GM13976 (cell line): Measurements from ENCODE around the gene ROBO3.

Experiments used
- DNase-seq: peaks from one replicate; pipeline ENCODE4 v3.0.0; 2012; ENCODE audit warnings: low spot score
- in situ Hi-C: fragments of 300-500 bp; cut with MboI; formaldehyde crosslinking; loops from one replicate; pipeline ENCODE4 v1.12.0; 2022; ENCODE audit warnings: low sequenced_read_pairs, mixed read lengths, inconsistent platforms; ENCODE audit not compliant: unreplicated experiment
- TF ChIP-seq, protein P1 (sequence below): IDR thresholded peaks from 2 replicates; pipeline ENCODE4 v1.5.1; 2012; ENCODE audit warnings: borderline replicate concordance, mild to moderate bottlenecking; ENCODE audit not compliant: insufficient read depth; ENCODE audit errors: extremely low read depth, missing control alignments, control extremely low read depth

ROBO3 gene

DNA sequence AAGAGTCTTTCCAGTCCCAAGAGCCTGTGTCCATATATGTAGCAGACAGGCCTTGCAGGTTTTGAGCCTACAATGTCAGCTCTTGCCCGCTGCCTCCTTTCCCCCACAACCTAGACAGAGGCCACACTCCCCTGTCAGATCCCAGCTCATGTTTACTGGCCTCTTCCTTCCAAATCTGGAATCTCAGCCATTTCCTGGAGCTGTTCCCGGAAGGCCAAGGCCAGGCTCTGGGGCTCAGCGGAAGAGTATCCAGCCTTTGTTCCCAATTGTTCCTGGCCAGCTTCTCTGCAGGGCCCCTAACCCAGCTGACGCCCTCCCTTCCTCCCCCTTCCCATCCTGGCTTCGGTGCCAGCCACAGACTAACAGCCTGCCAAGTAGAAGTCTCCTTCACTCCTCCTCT lies 33.5 kb downstream of the ROBO3 start:
- in situ Hi-C loops, result no loop called here
- DNase-seq, result no peak
- TF ChIP-seq, protein P1, sequence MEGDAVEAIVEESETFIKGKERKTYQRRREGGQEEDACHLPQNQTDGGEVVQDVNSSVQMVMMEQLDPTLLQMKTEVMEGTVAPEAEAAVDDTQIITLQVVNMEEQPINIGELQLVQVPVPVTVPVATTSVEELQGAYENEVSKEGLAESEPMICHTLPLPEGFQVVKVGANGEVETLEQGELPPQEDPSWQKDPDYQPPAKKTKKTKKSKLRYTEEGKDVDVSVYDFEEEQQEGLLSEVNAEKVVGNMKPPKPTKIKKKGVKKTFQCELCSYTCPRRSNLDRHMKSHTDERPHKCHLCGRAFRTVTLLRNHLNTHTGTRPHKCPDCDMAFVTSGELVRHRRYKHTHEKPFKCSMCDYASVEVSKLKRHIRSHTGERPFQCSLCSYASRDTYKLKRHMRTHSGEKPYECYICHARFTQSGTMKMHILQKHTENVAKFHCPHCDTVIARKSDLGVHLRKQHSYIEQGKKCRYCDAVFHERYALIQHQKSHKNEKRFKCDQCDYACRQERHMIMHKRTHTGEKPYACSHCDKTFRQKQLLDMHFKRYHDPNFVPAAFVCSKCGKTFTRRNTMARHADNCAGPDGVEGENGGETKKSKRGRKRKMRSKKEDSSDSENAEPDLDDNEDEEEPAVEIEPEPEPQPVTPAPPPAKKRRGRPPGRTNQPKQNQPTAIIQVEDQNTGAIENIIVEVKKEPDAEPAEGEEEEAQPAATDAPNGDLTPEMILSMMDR, result no peak

DNA sequence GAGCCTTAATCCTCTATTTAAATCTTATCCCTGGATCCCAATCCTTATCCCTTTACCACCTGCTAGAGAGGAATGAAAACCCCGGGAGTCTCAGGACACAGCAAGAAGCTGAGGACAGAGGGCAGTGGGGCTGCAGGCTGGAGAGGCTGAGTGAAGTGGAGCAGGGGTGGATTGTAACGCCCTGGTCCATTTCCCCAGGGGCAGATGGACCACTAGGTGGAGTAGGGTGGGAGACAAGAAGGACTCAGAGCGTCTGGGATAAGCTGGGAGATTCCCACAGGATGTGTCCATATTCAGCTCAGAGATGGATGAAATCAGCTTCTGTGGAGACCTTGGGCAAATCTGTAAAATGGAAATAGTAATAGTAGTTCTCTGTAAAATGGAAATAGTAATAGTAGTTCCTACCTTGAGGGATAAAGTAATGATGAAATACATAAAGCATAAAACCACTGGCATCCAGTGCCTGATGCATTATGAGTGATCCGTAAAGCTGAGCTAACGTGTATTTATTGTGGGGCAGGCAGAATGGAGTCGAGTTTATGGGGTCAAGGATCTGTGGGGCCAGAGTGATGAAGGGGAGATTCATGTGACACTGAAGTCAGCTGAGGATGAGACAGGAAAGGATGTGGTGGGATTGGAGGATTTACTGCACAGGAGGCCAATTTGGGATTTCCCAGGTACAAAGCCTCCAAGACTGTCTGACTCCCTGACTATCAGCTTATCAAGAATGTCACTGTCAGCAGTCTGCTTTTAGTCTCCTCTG lies 34.3 kb downstream of the ROBO3 start:
- DNase-seq, result no peak
- in situ Hi-C loops, result no loop called here

DNA sequence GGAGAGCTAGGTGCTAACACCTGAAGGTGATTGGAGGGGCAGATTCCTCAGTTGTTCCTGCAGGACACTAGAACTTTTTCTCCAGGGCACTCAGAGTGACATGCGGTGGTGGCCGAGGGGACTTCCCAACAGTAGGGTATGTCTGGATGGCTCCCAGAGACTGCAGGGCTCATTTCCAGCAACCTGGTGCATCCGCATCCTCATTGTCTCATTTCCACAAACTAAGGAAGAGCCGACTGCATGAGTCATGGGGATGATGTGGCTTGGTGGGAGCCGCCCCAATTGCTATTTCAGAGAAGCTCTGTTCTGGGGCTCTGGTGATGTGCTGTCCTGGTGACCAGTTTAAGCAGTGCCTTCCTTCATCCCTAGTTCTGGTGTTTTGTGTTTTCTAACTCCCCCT lies 35.2 kb downstream of the ROBO3 start:
- DNase-seq, result no peak
- TF ChIP-seq, protein P1, result no peak
- in situ Hi-C loops, result no loop called here

More for the DNA sequence above, 34.3 kb downstream of the ROBO3 start:
- TF ChIP-seq, protein P1, result no peak

DNA sequence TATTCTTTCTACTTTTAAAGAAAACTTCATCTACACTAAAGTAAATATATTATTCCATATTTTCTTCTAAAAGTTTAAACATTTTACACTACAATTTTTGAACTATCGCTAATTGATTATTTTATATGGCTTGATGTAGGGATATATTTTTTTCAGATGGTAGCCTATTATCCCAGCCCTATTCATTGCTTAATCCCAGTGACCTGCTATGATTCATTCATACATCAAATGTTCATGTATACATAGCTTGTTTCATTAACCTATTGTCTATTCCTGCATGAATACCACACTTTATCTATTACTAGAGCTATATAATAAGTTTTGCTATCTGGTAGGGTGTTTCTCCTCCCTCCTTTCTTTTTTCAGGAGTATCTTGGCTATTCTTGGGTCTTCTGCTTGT lies 37.4 kb downstream of the ROBO3 start:
- TF ChIP-seq, protein P1, result no peak
- in situ Hi-C loops, result no loop called here
- DNase-seq, result no peak

DNA sequence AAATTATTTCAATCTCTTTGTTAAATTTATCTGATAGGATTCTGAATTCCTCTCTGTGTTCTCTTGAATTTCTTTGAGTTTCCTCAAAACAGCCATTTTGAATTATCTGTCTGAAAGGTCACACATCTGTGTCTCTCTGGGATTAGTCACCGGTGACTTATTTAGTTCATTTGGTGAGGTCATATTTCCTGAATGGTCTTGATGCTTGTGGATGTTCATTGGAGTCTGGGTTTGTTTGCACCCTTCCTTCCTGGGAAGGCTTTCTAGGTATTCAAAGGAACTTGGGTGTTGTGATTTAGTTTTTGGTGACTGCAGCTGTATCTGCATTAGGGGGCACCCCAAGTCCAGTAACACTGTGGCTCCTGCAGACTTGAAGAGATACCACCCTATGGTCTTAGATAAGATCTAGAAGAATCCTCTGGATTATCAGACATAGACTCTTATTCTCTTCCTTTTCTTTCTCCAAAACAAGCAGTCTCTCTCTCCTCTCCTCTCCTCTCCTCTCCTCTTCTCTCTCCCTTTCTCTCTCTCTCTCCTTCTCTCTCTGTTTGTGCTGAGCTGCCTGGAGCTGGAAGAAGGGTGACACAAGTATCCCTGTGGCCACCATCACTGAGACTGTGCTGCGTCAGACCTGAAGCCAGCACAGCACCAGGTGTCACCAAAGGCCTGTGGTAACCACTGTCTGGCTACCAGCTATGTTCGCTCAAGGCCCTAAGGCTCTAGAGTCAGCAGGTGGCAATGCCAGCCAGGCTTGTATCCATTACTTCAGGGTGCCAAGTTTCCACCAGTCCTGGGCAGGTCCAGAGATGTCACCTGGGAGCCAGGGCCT lies 50.5 kb downstream of the ROBO3 start:
- in situ Hi-C loops, result no loop called here
- no peak for DNase-seq
- TF ChIP-seq, protein P1, result no peak

DNA sequence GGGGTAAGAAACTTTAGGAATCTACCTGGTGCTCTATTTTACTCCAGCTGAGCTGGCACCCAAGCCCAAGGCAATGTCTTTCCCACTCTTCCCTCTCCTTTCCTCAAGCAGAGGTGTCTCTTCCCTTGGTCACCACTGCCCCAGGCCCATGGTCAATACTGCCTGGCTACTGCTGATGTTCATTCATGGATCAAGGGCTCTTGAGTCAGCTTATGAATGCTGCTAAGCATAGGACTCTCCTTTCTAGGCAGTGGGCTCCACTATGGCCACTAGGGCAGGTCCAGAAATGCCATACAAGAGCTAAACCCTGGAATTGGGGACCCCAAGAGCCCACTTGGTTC lies 51.1 kb downstream of the ROBO3 start:
- TF ChIP-seq, protein P1, result no peak
- in situ Hi-C loops, result no loop called here
- no peak for DNase-seq
